Dermis microvascular lymphatic vessel endothelial cell (primary cell): ENCODE results near the gene HMBS. TPM values are rescaled to one million over a fixed set of nuclear protein-coding genes. Genes with fewer than 3 reads are reported as not detected.
"Not testable (repeated sequence)": the region's sequence is repeated elsewhere in the genome, so short reads cannot be mapped to it uniquely, and the experiment has no call there.

Source experiments
- DNase-seq, 2 donors: peaks; one replicate each; pipeline versions ENCODE4 v3.0.0 to v3.0.0-alpha.2; 2010; ENCODE audit warnings: low read depth in 2 of 2
- total RNA-seq: library from RNA; depleted of rRNA; stranded (reverse); fragments of >200 nt; gene quantifications from 2 replicates; pipeline ENCODE4 v1.2.1, GENCODE V29; 2014

Gene HMBS
- total RNA-seq, result 3.8 and 4.5 TPM in 2 replicates

DNA sequence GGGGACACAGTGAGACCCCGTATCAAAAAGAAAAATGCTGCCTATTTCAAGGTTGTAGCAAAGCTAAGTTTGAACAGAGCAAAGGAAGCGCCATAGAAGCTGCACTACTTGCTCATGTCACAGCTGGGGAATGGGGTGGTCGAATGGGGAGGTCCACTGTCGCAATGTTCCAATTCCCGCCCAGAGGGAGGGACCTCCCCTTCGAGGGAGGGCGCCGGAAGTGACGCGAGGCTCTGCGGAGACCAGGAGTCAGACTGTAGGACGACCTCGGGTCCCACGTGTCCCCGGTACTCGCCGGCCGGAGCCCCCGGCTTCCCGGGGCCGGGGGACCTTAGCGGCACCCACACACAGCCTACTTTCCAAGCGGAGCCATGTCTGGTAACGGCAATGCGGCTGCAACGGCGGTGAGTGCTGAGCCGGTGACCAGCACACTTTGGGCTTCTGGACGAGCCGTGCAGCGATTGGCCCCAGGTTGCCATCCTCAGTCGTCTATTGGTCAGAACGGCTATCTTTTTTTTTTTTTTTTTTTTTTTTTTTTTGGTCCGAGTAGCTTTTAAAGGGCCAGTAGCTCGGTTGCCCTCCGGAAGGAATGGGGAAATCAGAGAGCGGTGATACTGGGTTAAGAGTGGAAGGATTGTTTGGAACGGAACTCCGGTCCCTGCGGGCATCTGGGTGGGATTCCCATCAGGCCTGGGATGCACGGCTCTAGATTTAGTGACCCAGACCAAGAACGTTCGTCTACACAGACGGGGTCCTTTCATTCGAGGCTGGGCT, at the start of gene HMBS:
Gene HMBS, plus strand, starts transcription at position 219 of the 774 bp plus-strand sequence. Its CDS starts 153 bp downstream, at position 372.
- DNase-seq, result peak; percentile 90 to 93

GRCh38 chr11:119038884-119039283, 45.8 kb upstream of the HMBS start:
- no peak for DNase-seq

DNA sequence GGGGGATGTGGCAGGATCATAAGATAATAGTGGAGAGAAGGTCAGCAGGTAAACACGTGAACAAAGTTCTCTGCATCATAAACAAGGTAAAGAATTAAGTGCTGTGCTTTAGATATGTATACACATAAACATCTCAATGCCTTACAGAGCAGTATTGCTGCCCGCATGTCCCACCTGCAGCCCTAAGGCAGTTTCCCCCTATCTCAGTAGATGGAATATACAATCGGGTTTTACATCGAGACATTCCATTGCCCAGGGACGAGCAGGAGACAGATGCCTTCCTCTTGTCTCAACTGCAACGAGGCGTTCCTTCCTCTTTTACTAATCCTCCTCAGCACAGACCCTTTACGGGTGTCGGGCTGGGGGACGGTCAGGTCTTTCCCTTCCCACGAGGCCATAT, 45.2 kb upstream of the HMBS start:
- not testable (repeated sequence) for DNase-seq

- DNase-seq, result no peak
These were observed 42.7 kb upstream of the HMBS start for GRCh38 chr11:119041821-119042514.

DNA sequence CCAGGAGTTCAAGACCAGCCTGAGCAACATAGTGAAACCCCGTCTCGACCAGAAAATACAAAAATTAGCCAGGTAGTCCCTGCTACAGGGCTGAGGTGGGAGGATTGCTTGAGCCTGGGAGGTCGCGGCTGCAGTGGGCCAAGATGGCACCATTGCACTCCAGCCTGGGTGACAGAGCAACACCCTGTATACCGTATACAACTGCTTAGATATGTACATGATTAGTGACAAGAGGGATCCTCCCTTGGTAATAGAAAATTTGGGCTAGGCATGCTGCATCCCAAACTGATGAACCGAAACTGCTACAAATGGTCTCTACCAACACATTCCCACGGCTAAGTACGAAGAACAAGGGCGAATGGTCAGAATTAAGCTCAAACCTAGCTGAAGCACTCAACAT, 41.8 kb upstream of the HMBS start:
- no peak for DNase-seq

- DNase-seq, result no peak
These were observed 40.0 kb upstream of the HMBS start for GRCh38 chr11:119044708-119045107.

DNA sequence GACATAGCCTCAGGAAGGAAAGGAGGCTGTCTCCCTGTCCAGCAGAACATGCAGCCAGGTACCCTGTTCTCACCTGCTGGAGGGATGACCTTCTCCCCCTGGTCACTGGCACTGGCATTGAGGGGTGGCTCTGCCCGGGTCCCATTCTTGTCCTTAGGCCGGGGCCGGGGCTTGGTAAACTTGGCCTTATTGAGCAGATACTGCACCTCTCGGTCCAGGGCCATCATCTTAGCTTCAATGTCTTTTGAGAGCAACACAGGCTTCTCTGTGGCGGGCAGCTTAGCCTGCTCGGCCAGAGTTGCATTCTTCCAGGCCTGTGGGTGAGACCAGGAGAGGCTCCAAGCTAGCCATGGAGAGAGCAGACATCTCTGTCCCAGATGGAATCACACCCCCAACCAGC, 38.2 kb upstream of the HMBS start:
- no peak for DNase-seq

- DNase-seq, result no peak
These were observed 37.5 kb upstream of the HMBS start for GRCh38 chr11:119047205-119047604.

DNA sequence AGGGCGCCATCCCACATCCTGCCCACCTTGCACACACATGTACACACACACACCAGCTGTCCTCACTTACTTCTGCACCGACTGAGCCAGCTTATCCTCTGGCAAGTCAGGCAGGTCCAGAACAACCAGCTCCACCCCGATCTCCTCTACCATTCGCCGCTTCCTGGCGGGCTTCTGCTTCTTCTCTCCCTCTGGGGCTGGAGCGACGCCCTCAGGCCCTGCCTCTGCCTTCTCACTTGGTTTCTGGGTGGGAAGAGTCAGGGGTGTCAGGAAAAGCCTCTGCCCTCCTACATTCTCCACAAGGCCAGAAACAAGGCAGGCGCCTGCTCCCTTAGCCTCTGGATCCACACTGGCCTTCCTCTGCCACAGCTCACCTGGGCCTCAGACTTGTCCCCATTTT, 36.0 kb upstream of the HMBS start:
- no peak for DNase-seq

DNA sequence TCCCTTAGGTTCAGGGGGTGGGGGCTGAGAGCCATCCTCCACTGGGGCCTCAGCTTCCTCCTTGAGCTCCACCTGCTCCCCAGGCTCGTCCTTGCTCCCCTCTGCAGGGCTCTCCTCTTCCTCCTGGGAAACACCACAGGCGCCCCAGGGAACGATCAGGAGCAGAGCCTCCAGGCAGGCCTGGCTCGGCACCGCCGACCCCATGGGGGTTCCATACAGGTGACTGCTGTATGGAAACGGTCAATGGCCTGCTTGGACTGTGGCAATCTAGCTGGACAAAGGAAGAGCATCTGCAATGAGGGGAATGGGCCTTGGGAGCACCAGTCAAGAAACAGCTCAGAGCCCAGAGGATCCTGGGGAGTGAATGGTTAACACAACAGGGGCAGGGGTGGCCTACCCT, 35.6 kb upstream of the HMBS start:
- no peak for DNase-seq

GRCh38 chr11:119051440-119052162, 33.1 kb upstream of the HMBS start:
- DNase-seq, result no peak

DNA sequence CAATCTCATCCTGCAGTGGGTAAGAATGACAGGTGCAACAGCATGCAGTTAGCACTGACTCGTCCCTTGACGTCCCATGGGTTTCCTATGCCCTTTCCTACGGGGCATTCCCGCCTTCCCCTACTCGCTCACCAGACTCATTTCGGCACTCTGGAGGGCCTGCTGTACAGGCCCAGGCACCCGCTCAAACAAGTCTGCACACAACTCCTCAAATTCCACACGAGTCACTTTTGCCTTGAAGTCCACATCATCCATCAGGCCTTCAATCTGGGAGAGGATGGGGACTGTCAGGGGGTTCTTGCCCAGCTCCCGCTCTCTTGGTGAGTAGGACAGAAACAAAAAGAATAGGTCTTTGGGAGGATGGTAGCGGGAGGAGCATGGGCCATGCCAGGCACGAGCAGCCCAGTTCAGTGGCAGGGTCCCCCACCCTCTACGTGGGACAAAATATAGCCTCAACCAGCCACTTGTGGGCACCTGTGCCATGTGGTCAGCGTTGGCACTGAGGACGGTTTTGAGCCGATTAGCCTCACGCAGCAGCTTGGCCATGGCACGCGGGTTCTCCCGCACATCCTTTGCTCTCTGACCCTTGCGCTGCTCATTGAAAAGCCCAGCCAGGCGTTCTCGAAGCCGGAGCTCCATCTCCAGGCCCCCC, 32.4 kb upstream of the HMBS start:
- no peak for DNase-seq

GRCh38 chr11:119054418-119054817, 30.3 kb upstream of the HMBS start:
- no peak for DNase-seq

GRCh38 chr11:119055901-119056300, 28.8 kb upstream of the HMBS start:
- DNase-seq, result peak in 1 of 2 donors; percentile 54

DNA sequence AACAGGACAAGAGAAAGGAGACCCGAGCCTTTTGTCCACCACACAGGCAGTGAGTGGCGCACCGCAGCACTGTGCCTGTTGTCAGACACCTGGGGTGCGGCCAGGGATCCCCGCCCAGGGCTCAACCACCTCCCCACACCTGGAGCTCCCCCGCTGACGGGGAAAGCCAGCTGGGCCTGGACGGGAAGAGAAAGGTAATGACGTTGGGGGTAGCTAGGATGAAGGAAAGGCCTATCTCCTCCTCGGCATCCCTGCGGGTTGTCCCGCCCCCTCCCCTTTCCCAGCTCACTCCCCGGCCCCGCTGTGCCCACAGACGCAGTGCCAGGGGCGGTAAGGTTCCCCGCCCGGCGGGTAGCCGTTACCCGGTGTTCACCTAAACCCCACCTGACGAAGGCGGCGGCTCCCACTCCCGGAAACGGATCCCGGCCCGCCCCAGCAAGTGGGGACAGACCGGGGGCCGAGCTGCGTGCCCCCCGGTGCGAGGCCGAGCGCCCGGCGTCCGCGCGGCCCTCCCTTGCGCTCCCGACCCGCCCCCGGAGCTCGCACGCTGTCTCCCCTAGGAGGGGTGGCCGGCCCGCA, 28.2 kb upstream of the HMBS start:
- peak in 1 of 2 donors; percentile 47 for DNase-seq

GRCh38 chr11:119057000-119057769, 27.5 kb upstream of the HMBS start, which contains the start of gene HYOU1:
HYOU1 (minus strand) TSS chr11:119057205; CDS start chr11:119056160, 1,045 bp downstream.
- peak; percentile 87 to 98 for DNase-seq

DNA sequence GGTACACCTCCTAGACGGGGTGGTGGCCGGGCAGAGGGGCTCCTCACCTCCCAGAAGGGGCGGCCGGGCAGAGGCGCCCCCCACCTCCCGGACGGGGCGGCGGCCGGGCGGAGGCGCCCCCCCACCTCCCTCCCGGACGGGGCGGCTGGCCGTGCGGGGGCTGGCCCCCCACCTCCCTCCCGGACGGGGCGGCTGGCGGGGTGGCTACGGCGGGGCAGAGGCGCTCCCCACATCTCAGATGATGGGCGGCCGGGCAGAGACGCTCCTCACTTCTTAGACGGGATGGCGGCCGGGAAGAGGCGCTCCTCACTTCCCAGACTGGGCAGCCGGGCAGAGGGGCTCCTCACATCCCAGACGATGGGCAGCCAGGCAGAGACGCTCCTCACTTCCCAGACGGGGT, 25.6 kb upstream of the HMBS start:
- DNase-seq, result not testable (repeated sequence)

DNA sequence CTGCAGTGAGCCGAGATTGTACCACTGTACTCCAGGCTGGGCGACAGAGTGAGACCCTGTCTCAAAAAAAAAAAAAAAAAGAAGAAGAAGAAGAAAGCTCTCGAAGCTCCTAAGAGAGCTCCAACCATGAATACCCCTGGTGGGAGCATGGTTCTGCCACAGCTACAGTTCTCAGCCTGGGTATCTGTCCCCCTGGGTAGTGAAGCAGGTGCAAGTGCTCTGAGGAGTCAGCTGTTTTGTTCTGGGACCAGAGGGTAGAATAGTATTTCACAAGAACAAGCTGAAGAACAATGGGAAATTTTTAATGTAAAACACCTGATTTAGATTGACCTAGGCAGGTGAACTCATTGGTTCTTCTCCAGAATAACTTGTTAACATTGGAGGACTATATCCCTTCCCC, 23.4 kb upstream of the HMBS start:
- DNase-seq, result no peak

GRCh38 chr11:119062779-119063178, 21.9 kb upstream of the HMBS start:
- DNase-seq, result no peak

DNA sequence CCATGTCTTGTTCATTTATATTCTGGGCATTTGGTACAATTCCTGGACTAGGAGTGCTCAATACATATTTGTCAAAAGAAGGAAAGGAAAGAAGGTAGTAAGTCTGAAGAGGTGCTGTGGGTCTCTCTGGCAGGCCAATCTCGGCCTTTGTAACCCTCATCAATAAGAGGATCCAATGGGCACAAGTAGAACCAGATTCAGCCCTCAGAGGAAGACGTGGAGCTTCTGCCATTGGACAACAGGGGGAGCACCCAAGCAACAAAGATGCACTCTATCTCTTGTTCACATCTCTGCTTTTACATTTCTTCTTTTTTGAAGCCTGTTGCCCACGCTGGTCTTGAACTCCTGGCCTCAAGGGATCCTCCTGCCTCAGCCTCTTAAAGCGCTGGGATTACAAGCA, 19.3 kb upstream of the HMBS start:
- DNase-seq, result peak; percentile 25 to 60
